GM21367 (cell line): Measurements from ENCODE around the gene FAM89A.
"Not testable (repeated sequence)": the region's sequence is repeated elsewhere in the genome, so short reads cannot be mapped to it uniquely, and the experiment has no call there.

Source experiments
- ATAC-seq: cut with Tn5 transposase; IDR thresholded peaks from one replicate; pipeline ENCODE4 v1.9.1; 2021; ENCODE audit not compliant: unreplicated experiment

Gene FAM89A

DNA sequence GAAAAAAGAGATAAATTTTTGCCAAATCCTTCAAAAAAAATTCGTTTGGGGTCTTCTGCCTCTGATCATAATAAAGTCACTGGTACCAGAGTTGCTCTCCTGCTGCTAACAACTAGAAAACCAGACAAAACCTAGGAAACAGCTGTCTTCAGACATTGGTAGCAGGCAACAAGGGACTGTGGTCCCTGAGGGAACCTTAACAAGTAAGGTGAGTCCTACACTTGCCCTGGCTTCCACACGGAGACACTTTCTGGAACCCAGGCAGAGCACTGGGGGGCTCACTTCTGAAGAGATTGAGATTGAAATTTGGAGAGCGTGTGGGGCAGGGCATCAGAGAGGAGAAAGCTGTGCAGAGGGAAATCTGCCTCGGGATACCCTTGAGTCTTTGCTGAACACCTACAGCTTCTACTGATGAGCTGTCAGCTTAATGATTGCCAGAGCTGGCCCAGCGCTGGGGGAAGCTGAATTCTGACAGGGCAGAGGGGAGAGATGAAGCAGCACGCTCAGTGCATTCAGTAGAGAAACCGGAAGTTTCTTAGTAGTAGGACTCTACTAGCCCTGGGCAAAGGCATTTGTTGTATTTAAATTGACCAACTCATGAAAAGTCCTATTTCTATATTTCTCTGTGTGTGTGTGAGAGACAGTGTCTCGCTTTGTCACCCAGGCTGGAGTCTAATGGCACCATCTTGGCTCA, 18.5 kb upstream of the FAM89A start:
- ATAC-seq, result no peak

DNA sequence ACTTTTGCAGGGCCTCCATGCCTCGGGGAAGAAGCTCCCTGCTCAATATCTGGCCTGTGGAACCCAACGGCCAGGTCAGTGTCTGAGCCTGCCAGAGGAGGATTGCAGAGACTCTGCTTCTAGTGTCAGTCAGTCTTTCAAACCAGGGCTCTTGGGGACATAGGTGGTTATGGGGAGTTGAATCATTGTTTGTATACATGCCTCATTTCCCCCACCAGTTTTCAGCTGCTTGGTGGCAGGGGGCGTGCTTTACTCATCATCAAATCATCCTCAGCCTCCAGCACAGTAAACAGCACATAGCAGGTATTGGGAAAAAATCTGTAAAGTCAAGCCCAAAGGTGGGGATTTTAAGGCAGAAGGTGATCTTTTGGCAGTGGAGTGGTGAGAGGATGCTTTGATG, 17.4 kb upstream of the FAM89A start:
- no peak for ATAC-seq

- ATAC-seq, result no peak
These were observed 15.2 kb upstream of the FAM89A start for GRCh38 chr1:231055271-231055670.

- ATAC-seq, result peak; percentile 90
These were observed 13.6 kb upstream of the FAM89A start for GRCh38 chr1:231053493-231054162.

GRCh38 chr1:231052777-231053176, 12.7 kb upstream of the FAM89A start:
- ATAC-seq, result no peak

- ATAC-seq, result not testable (repeated sequence)
These were observed 10.9 kb upstream of the FAM89A start for GRCh38 chr1:231050932-231051331.

- ATAC-seq, result no peak
These were observed 10.3 kb upstream of the FAM89A start for GRCh38 chr1:231050395-231050794.

DNA sequence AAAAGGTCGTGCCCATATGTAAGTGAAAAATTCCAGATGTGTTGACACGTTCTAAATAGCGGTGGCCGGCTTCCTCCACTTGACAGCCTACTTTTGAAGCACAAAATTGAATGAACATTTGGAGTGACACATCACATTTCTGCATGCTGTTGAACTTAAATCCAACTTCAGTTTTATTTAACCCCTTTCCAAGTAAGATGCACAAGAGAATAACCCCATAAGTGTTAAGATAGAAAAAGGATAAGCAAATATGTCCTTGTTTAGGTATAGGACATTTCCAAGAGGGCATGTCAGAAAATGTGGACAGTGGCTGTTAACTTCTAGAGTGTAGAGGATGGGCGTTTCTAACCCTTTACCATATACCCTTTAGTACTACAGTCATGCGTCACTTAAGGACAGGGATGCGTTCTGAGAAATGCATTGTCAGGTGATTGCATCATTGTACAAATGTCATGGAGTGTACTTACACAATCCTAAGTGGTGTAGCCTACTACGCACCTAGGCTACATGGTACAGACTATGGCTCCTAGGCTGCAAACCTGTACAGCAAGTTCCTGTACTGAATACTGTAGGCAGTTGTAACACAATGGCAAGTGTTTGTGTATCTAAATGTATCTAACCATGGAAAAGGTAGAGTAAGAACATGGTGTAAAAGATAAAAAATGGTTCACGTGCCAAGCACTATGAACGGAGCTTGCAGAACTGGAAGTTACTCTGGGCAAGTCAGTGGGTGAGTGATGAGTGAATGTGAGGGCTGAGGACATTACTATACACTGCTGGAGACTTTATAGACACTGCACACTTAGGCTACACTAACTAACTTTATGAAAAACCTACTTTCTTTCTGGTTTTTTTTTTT, 9.3 kb upstream of the FAM89A start:
- ATAC-seq, result no peak

DNA sequence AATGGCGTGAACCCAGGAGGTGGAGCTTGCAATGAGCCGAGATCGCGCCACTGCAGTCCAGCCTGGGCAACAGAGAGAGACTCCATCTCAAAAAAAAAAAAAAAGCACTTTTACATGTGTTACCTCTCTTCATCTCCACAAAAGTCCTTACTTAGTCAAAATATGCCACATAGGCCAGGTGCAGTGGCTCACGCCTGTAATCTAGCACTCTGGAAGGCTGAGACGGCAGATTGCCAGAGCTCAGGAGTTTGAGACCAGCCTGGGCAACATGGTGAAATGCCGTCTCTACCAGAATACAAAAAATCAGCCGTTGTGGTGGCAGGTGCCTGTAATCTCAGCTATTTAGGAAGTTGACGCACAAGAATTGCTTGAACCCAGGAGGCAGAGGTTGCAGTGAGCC, 8.4 kb upstream of the FAM89A start:
- not testable (repeated sequence) for ATAC-seq

- ATAC-seq, result not testable (repeated sequence)
These were observed 7.5 kb upstream of the FAM89A start for GRCh38 chr1:231047529-231047928.

DNA sequence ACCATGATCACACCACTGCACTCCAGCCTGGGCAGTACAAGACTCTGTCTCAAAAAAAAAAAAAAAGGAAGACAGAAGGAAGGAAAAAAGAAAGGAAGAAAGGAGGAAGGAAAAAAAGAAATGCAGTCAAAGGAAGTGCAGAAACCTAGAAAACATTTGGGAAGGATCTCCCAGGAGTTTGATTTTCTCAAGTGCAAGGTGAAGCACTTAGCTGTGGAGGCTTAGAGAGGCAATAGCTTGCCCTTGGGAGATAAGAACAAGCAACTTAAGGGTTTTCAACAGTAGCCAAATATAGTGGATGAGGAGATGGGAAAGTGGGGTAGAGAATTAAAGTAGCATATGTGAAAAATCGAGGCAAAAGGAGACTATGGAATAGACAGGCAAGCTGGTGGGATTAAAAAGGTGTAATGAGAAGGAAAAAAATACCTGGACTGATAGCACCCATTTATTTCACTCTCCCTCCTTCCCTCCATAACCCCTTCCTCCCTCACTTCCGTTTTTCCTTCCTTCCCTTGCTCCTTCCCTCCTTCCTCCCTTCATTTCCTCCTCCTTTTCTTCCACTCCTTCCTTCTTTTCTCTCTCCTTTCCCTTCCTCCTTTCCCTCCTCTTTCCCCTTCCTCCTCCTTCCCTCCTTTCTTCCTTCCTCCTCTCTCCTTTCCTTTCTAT, 6.8 kb upstream of the FAM89A start:
- ATAC-seq, result no peak

- not testable (repeated sequence) for ATAC-seq
These were observed 6.1 kb upstream of the FAM89A start for GRCh38 chr1:231045921-231046729.

DNA sequence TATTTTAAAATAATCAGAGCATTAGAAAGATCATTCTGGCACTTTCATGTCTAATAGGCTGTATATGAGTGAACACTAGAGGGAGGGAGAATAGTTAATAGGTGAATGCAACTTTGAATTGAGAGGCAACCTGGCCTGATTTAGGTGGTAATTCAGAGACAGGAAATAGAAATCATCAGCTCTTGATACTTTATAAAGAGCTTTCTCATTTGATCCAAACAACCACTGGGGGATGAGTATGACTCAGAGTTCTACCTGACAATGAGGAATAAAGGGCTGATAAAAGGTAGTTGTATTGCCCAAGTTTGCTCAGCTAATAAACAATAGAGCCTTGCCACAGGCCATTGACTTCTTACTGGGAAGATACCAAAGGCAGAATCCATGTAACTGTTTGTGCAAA, 5.2 kb upstream of the FAM89A start:
- no peak for ATAC-seq

DNA sequence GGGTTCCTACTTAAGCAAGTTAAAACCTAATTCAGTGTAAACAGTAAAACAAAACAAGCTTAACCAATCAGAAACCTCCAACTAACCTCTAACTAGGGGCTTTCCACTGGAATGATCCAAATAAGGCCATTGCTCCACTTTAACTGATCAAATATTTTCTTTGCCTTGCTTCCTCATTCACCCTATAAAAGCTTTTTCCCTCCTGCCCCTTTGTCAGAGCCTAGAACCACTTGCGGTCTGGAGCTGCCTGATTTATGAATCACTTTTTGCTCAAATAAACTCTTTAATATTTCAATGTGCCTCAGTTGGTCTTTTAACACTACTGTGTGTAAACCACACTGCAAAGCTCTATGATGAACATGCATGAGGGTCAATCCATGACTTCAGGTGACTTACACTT, 4.5 kb upstream of the FAM89A start:
- no peak for ATAC-seq

DNA sequence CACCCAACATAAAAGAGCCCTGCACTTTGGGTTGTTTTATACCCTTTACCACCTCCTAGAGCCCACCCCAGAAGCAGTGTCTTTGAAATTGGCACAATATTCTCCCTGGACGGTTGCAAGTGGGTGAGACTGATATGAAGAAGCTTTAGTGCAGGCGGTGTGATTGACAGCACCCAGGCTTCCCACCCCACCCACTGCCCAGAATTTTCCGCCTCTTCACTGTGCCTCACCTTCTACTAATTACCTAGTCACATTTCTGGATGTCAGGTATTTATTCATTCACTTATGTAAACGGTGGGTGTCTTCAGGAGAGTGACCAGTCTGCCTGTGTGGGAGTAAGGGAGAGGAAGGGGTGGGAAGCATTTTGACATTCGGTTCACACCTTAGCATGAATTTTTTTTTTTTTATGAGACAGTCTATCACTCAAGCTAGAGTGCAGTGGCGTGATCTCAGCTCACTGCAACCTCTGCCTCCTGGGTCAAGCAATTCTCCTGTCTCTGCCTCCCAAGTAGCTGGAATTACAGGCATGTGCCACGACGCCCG, 1.7 kb upstream of the FAM89A start:
- no peak for ATAC-seq

DNA sequence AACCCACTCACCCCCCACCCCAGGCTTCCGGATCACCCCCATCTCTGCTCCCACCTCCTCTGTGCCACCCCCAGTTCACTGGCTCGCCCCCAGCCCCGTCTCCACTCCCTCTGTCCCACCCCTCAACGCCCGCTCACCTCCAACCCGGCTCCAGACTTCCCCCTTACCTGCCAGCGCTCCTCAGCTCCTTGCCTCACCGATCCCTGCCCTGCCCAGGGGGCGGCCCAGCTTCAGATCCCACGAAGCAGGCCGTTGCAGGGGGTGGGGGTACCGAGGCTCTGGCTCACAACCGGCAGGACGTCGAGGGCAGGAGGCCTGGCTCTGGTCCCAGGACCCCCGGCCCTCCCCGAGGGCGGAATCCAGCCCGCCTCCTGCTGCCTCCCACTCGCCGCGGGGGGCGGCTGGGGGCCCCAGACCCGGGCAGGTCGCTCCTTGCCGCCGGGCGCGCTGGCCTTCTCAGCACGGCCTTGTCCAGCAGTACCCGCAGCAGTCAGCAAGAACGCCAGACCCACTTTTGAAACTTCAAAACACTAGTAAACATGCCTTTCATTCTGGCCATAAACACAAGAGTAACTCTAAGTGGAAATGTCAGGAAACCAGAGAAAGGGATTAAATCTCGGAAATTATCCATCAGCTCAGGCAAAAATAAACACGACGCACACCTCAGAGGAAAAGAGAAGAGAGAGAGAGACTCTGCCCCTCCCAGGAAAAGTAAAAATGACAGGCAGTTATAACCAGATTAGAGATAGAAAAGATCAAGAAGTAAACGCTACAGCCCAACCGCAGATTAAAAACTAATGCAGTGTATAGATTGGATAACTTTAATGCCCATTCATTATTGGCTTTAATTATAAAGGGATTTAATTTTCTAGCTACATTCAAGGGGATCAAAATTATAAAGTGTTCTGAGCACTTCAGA, 1.0 kb upstream of the FAM89A start:
- ATAC-seq, result no peak

- peak; percentile 35 for ATAC-seq
These were observed 664 bp downstream of the FAM89A start for GRCh38 chr1:231039161-231040018.
